Fibroblast of skin of left quadriceps (primary cell): ENCODE data around the gene IFT74.
"Not testable (repeated sequence)": the region's sequence is repeated elsewhere in the genome, so short reads cannot be mapped to it uniquely, and the experiment has no call there.

Source experiments
- DNase-seq, 2 experiments: peaks; one replicate each; pipeline ENCODE4 v3.0.0-alpha.2; 2013; ENCODE audit warnings: low read depth in 2 of 2

IFT74 gene

GRCh38 chr9:27073841-27074728 lies 117.9 kb downstream of the IFT74 start:
- DNase-seq: no peak

GRCh38 chr9:27078685-27079084 lies 122.5 kb downstream of the IFT74 start:
- no peak for DNase-seq

- DNase-seq: no peak
Observed at GRCh38 chr9:27085456-27085855, 129.2 kb downstream of the IFT74 start.

GRCh38 chr9:27086818-27087680 lies 130.8 kb downstream of the IFT74 start:
- no peak for DNase-seq

GRCh38 chr9:27088981-27089380 lies 132.8 kb downstream of the IFT74 start:
- peak; percentile 57 to 60 for DNase-seq

- no peak for DNase-seq
Observed at GRCh38 chr9:27089706-27090105, 133.5 kb downstream of the IFT74 start.

- DNase-seq: no peak
Observed at GRCh38 chr9:27090231-27090630, 134.0 kb downstream of the IFT74 start.

- DNase-seq: no peak
Observed at GRCh38 chr9:27090711-27091110, 134.5 kb downstream of the IFT74 start.

GRCh38 chr9:27092496-27092895 lies 136.3 kb downstream of the IFT74 start:
- not testable (repeated sequence) for DNase-seq

- DNase-seq: not testable (repeated sequence)
Observed at GRCh38 chr9:27093384-27094067, 137.3 kb downstream of the IFT74 start.

GRCh38 chr9:27094640-27095298 lies 138.6 kb downstream of the IFT74 start:
- DNase-seq: no peak

- no peak for DNase-seq
Observed at GRCh38 chr9:27107241-27107640, 151.0 kb downstream of the IFT74 start.

- no peak for DNase-seq
Observed at GRCh38 chr9:27108981-27109541, 152.8 kb downstream of the IFT74 start, which contains the start of gene TEK. Gene TEK, plus strand, starts transcription at chr9:27109225. Its CDS starts 366 bp downstream, at chr9:27109591.

- no peak for DNase-seq
Observed at GRCh38 chr9:27109621-27110020, 153.4 kb downstream of the IFT74 start.

- DNase-seq: no peak
Observed at GRCh38 chr9:27110181-27110580, 154.0 kb downstream of the IFT74 start.

GRCh38 chr9:27112235-27112634 lies 156.0 kb downstream of the IFT74 start:
- DNase-seq: no peak
